SW 1271 (cell line): ENCODE data around the gene MYOCOS.
A peak's percentile ranks its signal among the peaks of the same experiment; 100 is the strongest.
"Not testable (repeated sequence)": the region's sequence is repeated elsewhere in the genome, so short reads cannot be mapped to it uniquely, and the experiment has no call there.

Experiments used
- DNase-seq, 2 experiments: peaks; one replicate each; lab custom pipeline; 2025; lab: John Stamatoyannopoulos, UW

The MYOCOS gene

GRCh38 chr1:171625225-171625624, 3.2 kb downstream of the MYOCOS start:
- DNase-seq = no peak

DNA sequence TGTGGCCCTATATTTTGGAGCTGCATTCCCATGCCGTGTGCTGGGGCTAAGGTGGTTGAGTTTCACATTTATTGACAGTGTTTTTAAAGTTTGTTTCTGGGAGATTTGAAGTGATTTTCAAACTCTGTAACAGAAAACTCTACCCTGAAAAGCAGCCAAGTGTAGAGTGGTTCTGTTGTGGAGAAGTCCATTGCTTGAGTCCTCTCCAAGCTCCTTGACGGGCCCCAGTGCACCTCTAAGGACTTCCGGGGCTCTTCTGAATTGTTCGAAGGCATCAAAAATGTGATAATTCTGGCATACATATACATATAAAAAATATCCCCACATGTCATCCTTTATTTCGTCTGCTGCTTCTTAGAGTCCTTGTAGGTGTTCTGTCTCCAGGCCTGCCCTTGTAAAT, 5.0 kb downstream of the MYOCOS start:
- no peak for DNase-seq

- no peak for DNase-seq
These were observed 6.2 kb downstream of the MYOCOS start for GRCh38 chr1:171628225-171628624.

GRCh38 chr1:171635661-171636060, 13.6 kb downstream of the MYOCOS start:
- no peak for DNase-seq

DNA sequence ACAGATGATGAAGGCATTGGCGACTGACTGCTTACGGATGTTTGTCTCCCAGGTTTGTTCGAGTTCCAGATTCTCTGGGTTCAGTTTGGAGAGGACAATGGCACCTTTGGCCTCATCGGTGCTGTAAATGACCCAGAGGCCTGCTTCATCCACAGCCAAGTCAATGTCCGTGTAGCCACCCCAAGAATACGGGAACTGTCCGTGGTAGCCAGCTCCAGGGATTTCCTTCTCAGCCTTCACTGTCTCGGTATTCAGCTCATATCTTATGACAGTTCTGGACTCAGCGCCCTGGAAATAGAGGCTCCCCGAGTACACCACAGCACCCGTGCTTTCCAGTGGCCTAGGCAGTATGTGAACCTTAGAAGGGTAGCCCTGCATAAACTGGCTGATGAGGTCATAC, 14.1 kb downstream of the MYOCOS start:
- no peak for DNase-seq

DNA sequence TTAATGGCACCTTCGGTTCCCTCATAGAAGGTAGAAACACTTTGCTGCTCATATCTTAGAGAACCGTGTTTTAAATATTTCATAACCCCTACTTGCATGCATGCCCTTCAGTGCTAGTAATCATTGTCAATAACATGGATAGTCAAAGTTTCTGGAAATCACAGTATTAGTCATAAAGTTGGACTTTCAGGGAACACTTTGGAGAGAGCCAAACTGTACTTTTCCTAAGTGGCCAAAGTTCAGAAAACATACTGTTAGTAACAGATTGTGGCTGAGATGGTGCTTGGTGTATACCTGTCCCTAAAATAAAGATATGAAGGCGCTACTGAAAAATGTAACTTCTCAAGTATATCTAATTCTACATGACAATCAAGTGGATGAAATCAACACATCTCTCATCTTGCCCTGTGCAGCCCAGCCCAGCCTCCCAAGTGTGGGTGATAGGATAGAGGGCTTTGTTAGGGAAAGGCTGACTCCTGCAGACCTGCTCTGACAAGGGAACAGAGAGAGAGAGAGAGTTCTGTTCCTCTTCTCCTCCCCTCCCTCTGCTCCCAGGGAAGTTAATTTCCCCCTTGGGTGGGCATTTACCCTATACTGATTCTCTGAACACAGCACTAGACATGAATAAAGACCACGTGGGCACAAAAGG, 16.0 kb downstream of the MYOCOS start:
- DNase-seq = no peak

DNA sequence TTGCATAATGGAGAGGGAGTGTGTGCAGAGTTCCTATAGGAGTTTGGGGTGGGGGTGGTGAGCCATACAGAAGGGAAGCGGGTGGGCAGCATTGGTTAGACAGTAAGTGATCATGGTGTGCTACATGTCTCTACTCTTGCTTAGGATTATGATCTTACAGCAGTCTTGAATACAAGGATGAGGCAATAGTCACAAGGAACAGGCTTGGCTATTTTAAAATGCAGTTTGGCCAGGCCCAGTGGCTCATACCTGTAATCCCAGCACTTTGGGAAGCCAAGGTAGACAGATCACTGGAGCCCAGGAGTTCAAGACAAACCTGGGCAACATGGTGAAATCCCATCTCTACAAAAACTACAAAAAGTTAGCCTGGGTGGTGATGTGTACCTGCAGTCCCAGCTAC, 18.2 kb downstream of the MYOCOS start:
- no peak for DNase-seq

GRCh38 chr1:171641076-171641864, 19.2 kb downstream of the MYOCOS start:
- DNase-seq = peak in 1 of 2 experiments; percentile 4

DNA sequence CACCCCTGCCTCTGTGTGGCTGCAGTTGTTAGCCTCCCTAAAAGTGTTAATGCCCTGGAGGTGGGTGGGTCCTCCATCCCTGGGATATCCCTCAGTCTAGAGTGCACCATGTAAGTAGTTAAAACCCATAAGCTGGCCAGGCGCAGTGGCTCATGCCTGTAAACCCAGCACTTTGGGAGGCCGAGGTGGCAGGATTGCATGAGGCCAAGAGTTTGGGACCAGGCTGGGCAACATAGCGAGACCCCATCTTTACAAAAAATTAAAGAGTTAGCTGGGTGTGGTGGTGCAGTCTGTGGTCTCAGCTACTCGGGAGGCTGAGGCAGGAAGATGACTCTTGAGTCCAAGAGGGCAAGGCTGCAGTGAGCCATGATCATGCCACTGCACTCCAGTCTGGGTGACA, 20.2 kb downstream of the MYOCOS start:
- DNase-seq = no peak

- DNase-seq = no peak
These were observed 21.1 kb downstream of the MYOCOS start for GRCh38 chr1:171643156-171643555.

DNA sequence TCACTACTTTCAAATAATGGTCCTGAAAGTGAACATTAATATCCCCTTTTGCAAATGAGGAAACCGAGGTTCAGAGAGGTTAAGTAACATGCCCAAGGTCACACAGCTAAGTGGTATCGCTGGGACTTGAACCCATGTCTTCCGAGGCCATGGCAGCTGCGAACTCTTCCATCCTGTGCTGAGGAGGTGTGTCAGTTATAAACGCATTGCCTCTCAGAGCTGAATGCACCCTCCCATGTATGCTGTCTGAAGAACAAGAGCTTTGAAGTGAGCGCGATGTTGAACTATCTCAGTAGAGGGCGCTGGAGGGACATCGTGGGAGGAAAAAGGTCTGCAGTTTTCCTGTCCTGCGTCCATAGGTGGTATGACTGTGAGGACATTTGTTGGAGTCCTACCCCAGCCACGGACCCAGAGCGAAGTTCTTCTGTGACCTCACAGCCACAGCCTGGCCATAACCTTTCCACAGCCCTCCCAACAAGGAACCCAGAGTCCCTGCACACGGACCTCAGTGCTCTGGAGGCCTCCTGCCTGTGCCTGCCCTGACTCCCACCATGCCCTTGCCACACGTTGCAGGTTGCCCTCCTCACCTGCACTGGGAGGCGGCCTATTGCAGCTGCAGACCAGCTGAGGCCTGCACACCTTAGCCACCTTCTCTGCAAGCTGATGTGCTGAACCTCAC, 22.9 kb downstream of the MYOCOS start:
- peak; percentile 46 to 63 for DNase-seq

DNA sequence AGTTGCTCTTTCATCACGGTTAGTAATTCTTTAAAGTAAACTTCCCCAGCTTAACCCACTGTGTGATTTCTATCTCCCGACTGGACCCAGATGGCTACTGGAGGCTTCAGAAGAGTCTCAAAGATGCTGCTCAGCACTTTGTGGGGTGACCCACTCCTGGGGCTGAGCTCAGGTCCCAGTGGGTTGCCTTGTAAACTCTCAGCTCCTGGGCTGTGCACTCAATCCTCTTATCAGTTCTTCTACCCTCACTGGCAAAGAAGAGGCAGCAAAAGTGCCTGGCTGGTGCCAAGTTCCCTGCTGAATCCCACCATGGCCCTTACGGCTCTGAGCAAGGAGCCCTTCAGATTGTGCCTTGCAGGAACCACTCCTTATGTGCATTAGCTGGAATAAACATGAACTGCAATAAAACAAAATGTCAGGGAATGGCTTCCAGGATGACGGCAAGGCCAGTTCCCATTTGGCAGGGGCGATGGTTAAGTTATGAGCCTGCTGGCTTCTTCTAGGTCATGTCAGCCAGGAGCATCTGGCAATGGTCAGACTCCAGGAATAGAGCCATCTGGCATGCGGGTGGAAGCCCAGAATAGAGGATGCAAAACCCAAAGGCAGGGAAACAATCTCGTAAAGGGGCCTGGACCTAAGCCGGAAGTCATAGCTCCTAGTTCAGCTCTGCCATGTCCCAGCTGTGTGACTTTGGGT, 23.7 kb downstream of the MYOCOS start:
- DNase-seq = no peak

- DNase-seq = no peak
These were observed 24.2 kb downstream of the MYOCOS start for GRCh38 chr1:171646249-171646560.

DNA sequence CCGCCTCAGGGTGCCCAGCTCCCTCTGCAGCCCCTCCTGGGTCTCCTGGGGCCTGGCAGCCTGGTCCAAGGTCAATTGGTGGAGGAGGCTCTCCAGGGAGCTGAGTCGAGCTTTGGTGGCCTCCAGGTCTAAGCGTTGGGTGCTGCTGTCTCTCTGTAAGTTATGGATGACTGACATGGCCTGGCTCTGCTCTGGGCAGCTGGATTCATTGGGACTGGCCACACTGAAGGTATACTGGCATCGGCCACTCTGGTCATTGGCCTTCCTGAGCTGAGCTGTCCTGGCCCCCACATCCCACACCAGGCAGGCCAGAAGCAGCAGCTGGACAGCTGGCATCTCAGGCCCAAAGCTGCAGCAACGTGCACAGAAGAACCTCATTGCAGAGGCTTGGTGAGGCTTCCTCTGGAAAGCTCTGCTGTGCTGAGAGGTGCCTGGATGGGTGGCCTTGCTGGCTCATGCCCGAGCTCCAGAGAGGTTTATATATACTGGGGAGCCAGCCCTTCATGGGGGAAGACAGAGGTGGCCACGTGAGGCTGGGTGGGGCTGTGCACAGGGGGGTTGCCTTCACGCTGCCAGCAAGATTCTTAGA, 30.3 kb downstream of the MYOCOS start, which contains the start of gene MYOC:
TSS of gene MYOC (minus strand) at position 455 of the 589 bp plus-strand sequence. CDS start at position 378, 77 bp downstream.
- no peak for DNase-seq

- DNase-seq = no peak
These were observed 31.8 kb downstream of the MYOCOS start for GRCh38 chr1:171653796-171654195.

GRCh38 chr1:171654201-171654941, 32.3 kb downstream of the MYOCOS start:
- DNase-seq = no peak

GRCh38 chr1:171654942-171655745, 33.1 kb downstream of the MYOCOS start:
- no peak for DNase-seq

- DNase-seq = no peak
These were observed 33.7 kb downstream of the MYOCOS start for GRCh38 chr1:171655746-171656116.

- not testable (repeated sequence) for DNase-seq
These were observed 34.2 kb downstream of the MYOCOS start for GRCh38 chr1:171656206-171656605.

DNA sequence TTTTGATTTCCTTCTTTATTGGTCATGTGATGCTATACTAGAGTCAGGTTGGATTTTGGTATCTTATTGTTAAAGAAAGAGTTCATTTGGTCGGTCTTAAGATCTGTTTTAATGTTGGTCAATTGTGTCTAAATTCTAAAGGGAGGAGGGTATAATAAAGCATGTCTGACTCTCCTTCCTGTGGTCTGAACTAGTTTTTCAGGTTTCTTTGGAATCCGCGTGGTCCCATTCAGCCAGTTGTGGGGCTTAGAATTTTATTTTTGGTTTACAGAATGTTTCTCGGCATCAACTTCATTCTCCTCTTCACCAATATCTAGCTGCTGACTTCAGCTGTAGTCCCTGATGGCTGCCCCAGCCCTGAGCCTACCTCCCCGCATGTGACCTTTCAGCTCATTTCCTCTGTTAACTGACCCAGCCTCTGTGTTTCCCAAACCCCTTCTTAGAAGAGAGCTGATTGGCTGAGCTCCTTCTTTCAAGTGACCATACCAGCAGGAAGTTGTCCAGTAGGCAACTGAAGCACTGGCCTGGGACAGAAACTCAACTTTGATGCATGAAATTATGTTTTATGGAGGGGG, 39.1 kb downstream of the MYOCOS start:
- DNase-seq = no peak
